ENCODE results near the gene CNTNAP2. TPM values are rescaled to one million over a fixed set of nuclear protein-coding genes. Genes with fewer than 3 reads are reported as not detected.

The CNTNAP2 gene
- polyA plus RNA-seq, 3 donors from 2014 or later, result 0.94 to 1.1 TPM; not detected in 1

GRCh38 chr7:146366938-146367337 is 250.3 kb downstream of the CNTNAP2 start:
- no peak for DNase-seq
- Mint-ChIP-seq H3K9me3 (peaks cover 9 to 40% (median 15%) of the 10 kb centered on the region in 6 donors), H3K36me3 (peaks cover 0 to 5% (median 0%) of the 10 kb centered on the region in 3 donors), H3K4me3 (no peak overlapping the region), H3K4me1 (no peaks in the 10 kb centered on the region), H3K27me3 (ENCODE audit: low read depth in 3 of 3) (peaks cover 0 to 2% (median 0%) of the 10 kb centered on the region in 3 donors), H3K27ac (no peak overlapping the region)

- no peaks in the 10 kb centered on the region for H3K27me3 Mint-ChIP-seq (ENCODE audit: low read depth in 3 of 3)
Observed at GRCh38 chr7:146370171-146370570, 253.6 kb downstream of the CNTNAP2 start.

GRCh38 chr7:146375170-146375569 is 258.6 kb downstream of the CNTNAP2 start:
- Mint-ChIP-seq H3K36me3 (peaks cover 0 to 6% (median 4%) of the 10 kb centered on the region in 3 donors), H3K27me3 (ENCODE audit: low read depth in 3 of 3) (no peaks in the 10 kb centered on the region), H3K4me1 (no peaks in the 10 kb centered on the region), H3K9me3 (peaks cover 3 to 53% (median 26%) of the 10 kb centered on the region in 6 donors), H3K27ac (no peak overlapping the region), H3K4me3 (no peak overlapping the region)
- DNase-seq, result no peak

More at GRCh38 chr7:146370171-146370570, 253.6 kb downstream of the CNTNAP2 start:
- H3K9me3 Mint-ChIP-seq, result peaks cover 7 to 43% (median 16%) of the 10 kb centered on the region in 6 donors
- H3K4me3 Mint-ChIP-seq, result no peak overlapping the region
- DNase-seq, result no peak
- H3K4me1 Mint-ChIP-seq, result no peaks in the 10 kb centered on the region
- H3K27ac Mint-ChIP-seq, result no peak overlapping the region
- no peaks in the 10 kb centered on the region for H3K36me3 Mint-ChIP-seq

GRCh38 chr7:146378196-146378595 is 261.6 kb downstream of the CNTNAP2 start:
- no peak overlapping the region for H3K4me3 Mint-ChIP-seq
- H3K4me1 Mint-ChIP-seq, result no peaks in the 10 kb centered on the region
- DNase-seq, result no peak
- H3K27me3 Mint-ChIP-seq (ENCODE audit: low read depth in 3 of 3), result no peaks in the 10 kb centered on the region
- no peak overlapping the region for H3K27ac Mint-ChIP-seq
- H3K9me3 Mint-ChIP-seq, result peaks cover 3 to 54% (median 32%) of the 10 kb centered on the region in 6 donors
- peaks cover 0 to 6% (median 4%) of the 10 kb centered on the region in 3 donors for H3K36me3 Mint-ChIP-seq

- Mint-ChIP-seq H3K9me3 (peaks cover 4 to 49% (median 26%) of the 10 kb centered on the region in 6 donors), H3K4me3 (no peak overlapping the region)
Observed at GRCh38 chr7:146387140-146387539, 270.5 kb downstream of the CNTNAP2 start.

GRCh38 chr7:146388928-146389327 is 272.3 kb downstream of the CNTNAP2 start:
- H3K27me3 Mint-ChIP-seq (ENCODE audit: low read depth in 3 of 3), result peaks cover 0 to 1% (median 0%) of the 10 kb centered on the region in 3 donors
- peaks cover 4 to 43% (median 28%) of the 10 kb centered on the region in 6 donors for H3K9me3 Mint-ChIP-seq
- DNase-seq, result no peak
- no peaks in the 10 kb centered on the region for H3K4me1 Mint-ChIP-seq
- H3K27ac Mint-ChIP-seq, result no peak overlapping the region
- H3K36me3 Mint-ChIP-seq, result no peaks in the 10 kb centered on the region
- no peak overlapping the region for H3K4me3 Mint-ChIP-seq

More at GRCh38 chr7:146387140-146387539, 270.5 kb downstream of the CNTNAP2 start:
- H3K36me3 Mint-ChIP-seq, result no peaks in the 10 kb centered on the region
- no peak overlapping the region for H3K27ac Mint-ChIP-seq
- H3K4me1 Mint-ChIP-seq, result no peaks in the 10 kb centered on the region
- no peak for DNase-seq
- peaks cover 0 to 1% (median 0%) of the 10 kb centered on the region in 3 donors for H3K27me3 Mint-ChIP-seq (ENCODE audit: low read depth in 3 of 3)

GRCh38 chr7:146393346-146393745 is 276.7 kb downstream of the CNTNAP2 start:
- Mint-ChIP-seq H3K4me1 (no peaks in the 10 kb centered on the region), H3K27ac (no peak overlapping the region), H3K27me3 (ENCODE audit: low read depth in 3 of 3) (peaks cover 0 to 1% (median 0%) of the 10 kb centered on the region in 3 donors), H3K4me3 (no peak overlapping the region), H3K36me3 (no peaks in the 10 kb centered on the region), H3K9me3 (peaks cover 9 to 40% (median 19%) of the 10 kb centered on the region in 6 donors)
- DNase-seq, result no peak

- no peaks in the 10 kb centered on the region for H3K36me3 Mint-ChIP-seq
- H3K9me3 Mint-ChIP-seq, result peaks cover 5 to 44% (median 19%) of the 10 kb centered on the region in 6 donors
- no peak overlapping the region for H3K4me3 Mint-ChIP-seq
- DNase-seq, result no peak
- no peak overlapping the region for H3K27ac Mint-ChIP-seq
- H3K4me1 Mint-ChIP-seq, result no peaks in the 10 kb centered on the region
- no peaks in the 10 kb centered on the region for H3K27me3 Mint-ChIP-seq (ENCODE audit: low read depth in 3 of 3)
Observed at GRCh38 chr7:146397141-146397540, 280.5 kb downstream of the CNTNAP2 start.

GRCh38 chr7:146401939-146402338 is 285.3 kb downstream of the CNTNAP2 start:
- H3K4me1 Mint-ChIP-seq, result no peaks in the 10 kb centered on the region
- no peak for DNase-seq
- H3K9me3 Mint-ChIP-seq, result peaks cover 6 to 58% (median 27%) of the 10 kb centered on the region in 6 donors
- H3K27ac Mint-ChIP-seq, result no peak overlapping the region
- peaks cover 0 to 5% (median 0%) of the 10 kb centered on the region in 3 donors for H3K36me3 Mint-ChIP-seq
- H3K27me3 Mint-ChIP-seq (ENCODE audit: low read depth in 3 of 3), result peaks cover 0 to 1% (median 0%) of the 10 kb centered on the region in 3 donors
- no peak overlapping the region for H3K4me3 Mint-ChIP-seq

- H3K4me1 Mint-ChIP-seq, result no peaks in the 10 kb centered on the region
- H3K36me3 Mint-ChIP-seq, result peaks cover 0 to 5% (median 0%) of the 10 kb centered on the region in 3 donors
- no peak for DNase-seq
- no peak overlapping the region for H3K27ac Mint-ChIP-seq
- H3K27me3 Mint-ChIP-seq (ENCODE audit: low read depth in 3 of 3), result peaks cover 0 to 1% (median 0%) of the 10 kb centered on the region in 3 donors
- peaks cover 8 to 47% (median 19%) of the 10 kb centered on the region in 6 donors for H3K9me3 Mint-ChIP-seq
- H3K4me3 Mint-ChIP-seq, result no peak overlapping the region
Observed at GRCh38 chr7:146405737-146406136, 289.1 kb downstream of the CNTNAP2 start.

- Mint-ChIP-seq H3K27ac (no peak overlapping the region), H3K27me3 (ENCODE audit: low read depth in 3 of 3) (no peaks in the 10 kb centered on the region), H3K4me1 (no peaks in the 10 kb centered on the region), H3K4me3 (no peak overlapping the region), H3K36me3 (no peaks in the 10 kb centered on the region), H3K9me3 (peaks cover 2 to 24% (median 13%) of the 10 kb centered on the region in 6 donors)
- DNase-seq, result no peak
Observed at GRCh38 chr7:146411975-146412374, 295.4 kb downstream of the CNTNAP2 start.

- peaks cover 2 to 19% (median 12%) of the 10 kb centered on the region in 6 donors for H3K9me3 Mint-ChIP-seq
- H3K36me3 Mint-ChIP-seq, result no peaks in the 10 kb centered on the region
- no peaks in the 10 kb centered on the region for H3K27me3 Mint-ChIP-seq (ENCODE audit: low read depth in 3 of 3)
- no peaks in the 10 kb centered on the region for H3K4me1 Mint-ChIP-seq
- DNase-seq, result no peak
- H3K27ac Mint-ChIP-seq, result no peak overlapping the region
- no peak overlapping the region for H3K4me3 Mint-ChIP-seq
Observed at GRCh38 chr7:146412781-146413180, 296.2 kb downstream of the CNTNAP2 start.

- Mint-ChIP-seq H3K9me3 (peaks cover 2 to 19% (median 12%) of the 10 kb centered on the region in 6 donors), H3K4me3 (no peak overlapping the region), H3K27me3 (ENCODE audit: low read depth in 3 of 3) (no peaks in the 10 kb centered on the region), H3K36me3 (no peaks in the 10 kb centered on the region), H3K27ac (no peak overlapping the region), H3K4me1 (no peaks in the 10 kb centered on the region)
- no peak for DNase-seq
Observed at GRCh38 chr7:146414373-146414772, 297.8 kb downstream of the CNTNAP2 start.

- Mint-ChIP-seq H3K27ac (no peak overlapping the region), H3K27me3 (ENCODE audit: low read depth in 3 of 3) (no peaks in the 10 kb centered on the region), H3K4me3 (no peak overlapping the region), H3K4me1 (no peaks in the 10 kb centered on the region), H3K9me3 (peaks cover 2 to 21% (median 11%) of the 10 kb centered on the region in 6 donors), H3K36me3 (no peaks in the 10 kb centered on the region)
- DNase-seq, result no peak
Observed at GRCh38 chr7:146414937-146415336, 298.3 kb downstream of the CNTNAP2 start.

- no peak overlapping the region for H3K4me3 Mint-ChIP-seq
- no peaks in the 10 kb centered on the region for H3K27me3 Mint-ChIP-seq (ENCODE audit: low read depth in 3 of 3)
- H3K36me3 Mint-ChIP-seq, result no peaks in the 10 kb centered on the region
Observed at GRCh38 chr7:146417176-146417575, 300.6 kb downstream of the CNTNAP2 start.

More at GRCh38 chr7:146417176-146417575, 300.6 kb downstream of the CNTNAP2 start:
- Mint-ChIP-seq H3K4me1 (no peaks in the 10 kb centered on the region), H3K9me3 (peaks cover 0 to 21% (median 6%) of the 10 kb centered on the region in 6 donors), H3K27ac (no peak overlapping the region)
- no peak for DNase-seq

All from immature natural killer cell (primary cell).